Mucosa of gallbladder (tissue), 1 donor: Measurements from ENCODE around the gene LSM10. TPM values are rescaled to one million over a fixed set of nuclear protein-coding genes. Genes with fewer than 3 reads are reported as not detected.
A peak's percentile ranks its signal among the peaks of the same experiment; 100 is the strongest.

Source experiments
- DNase-seq: peaks from one replicate; pipeline ENCODE4 v3.0.0-alpha.2; 2020; ENCODE audit warnings: low spot score
- total RNA-seq: library from RNA; stranded (reverse); gene quantifications from one replicate; pipeline ENCODE4 v1.2.1, GENCODE V29; 2021
- donor health status: DM: no; HTN: no; CAD: no.

LSM10 gene
- total RNA-seq, 1 donor from 2014 or later: 41.3 TPM

- no peak for DNase-seq
Measured at GRCh38 chr1:36383240-36383639, 14.5 kb downstream of the LSM10 start.

- no peak for DNase-seq
Measured at GRCh38 chr1:36382669-36383068, 15.0 kb downstream of the LSM10 start.

- DNase-seq: no peak
Measured at GRCh38 chr1:36382231-36382630, 15.5 kb downstream of the LSM10 start.

DNA sequence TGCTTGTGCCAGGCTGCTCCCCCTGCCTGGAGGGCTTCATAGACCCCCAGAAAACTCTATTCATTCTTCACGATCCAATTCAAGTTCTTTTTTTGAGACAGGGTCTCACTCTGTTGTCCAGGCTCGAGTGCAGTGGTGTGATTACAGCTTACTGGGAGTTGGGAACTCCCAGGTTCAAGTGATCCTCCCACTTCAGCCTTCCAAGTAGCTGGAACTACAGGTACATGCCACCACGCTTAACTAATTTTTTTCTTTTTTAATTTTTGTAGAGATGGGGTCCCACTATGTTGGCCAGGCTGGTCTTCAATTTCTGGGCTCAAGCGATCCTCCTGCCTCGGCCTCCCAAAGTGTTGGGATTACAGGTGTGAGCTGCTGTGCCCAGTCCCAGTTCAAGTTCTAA lies 16.3 kb downstream of the LSM10 start:
- DNase-seq: no peak

DNA sequence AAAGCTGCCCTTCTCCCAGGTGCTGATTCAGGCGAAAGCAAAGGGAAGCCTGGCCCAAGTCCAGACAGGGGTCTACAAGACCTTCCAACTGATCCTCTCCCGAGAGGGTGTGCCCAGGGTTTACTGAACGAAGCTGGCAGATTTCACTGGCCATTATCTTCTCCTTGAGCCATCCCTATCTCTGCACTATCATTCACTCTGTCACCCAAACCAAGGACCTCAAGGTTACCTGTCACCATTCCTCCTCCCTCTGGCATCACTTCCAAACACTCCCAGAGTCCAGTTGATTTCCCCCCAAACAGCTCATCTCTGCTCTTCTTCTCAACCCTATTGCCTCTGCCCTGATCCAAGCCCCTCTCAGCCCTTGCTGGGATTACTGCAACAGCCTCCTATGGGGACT lies 16.9 kb downstream of the LSM10 start:
- no peak for DNase-seq

GRCh38 chr1:36380143-36380619 lies 17.5 kb downstream of the LSM10 start:
- no peak for DNase-seq

DNA sequence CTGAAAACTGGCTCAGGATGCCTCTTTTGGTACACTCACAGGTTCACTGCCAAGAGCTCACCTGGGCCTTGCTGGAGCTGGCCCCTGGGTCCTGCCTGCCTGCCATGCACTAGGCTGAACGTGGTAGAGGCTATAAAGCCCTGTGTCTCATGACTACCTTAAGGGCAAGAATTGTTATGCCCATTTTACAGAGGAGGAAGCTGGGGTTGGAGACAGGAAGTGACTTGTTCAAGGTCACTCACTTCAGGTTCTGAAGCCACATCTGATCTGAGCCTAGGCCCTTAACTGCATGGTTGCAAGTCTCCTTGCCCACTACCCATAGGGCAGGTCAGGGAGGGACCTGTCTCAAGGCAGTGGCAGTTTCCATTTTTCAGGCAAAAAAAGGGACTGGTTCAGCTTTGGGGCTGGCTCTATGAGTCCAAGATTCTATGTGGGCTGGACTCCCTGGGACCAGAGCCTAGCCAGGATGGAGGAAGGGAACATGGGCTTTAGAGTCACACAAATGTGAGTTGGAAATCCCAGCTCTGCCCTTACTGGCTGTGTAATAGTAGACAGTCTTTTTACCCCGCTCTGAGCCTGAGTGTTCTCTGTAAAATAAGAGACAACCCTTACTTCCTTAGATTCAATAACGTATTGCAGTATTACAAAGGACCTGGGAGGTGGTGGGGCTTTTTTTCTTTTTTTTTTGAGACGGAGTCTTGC lies 19.8 kb downstream of the LSM10 start:
- DNase-seq: no peak

DNA sequence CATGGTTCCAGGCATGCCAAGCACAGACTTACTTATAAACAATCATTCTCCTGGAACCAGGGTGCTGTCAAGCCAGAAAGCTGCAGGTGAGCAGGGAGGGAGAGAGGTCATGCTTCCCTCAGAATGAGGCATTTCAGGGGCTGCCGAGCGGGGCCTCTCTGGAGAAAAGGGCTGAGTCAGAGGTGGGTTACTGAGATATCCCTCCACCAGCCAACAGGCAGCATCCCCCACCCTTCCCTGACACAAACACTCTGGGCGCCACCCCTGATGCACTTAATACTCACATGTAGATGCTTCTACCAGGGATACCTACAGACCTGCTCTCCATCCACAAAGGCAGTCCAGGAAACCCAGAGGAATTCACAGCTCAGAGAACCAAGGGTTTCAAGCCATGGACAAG lies 25.1 kb downstream of the LSM10 start:
- DNase-seq: no peak

DNA sequence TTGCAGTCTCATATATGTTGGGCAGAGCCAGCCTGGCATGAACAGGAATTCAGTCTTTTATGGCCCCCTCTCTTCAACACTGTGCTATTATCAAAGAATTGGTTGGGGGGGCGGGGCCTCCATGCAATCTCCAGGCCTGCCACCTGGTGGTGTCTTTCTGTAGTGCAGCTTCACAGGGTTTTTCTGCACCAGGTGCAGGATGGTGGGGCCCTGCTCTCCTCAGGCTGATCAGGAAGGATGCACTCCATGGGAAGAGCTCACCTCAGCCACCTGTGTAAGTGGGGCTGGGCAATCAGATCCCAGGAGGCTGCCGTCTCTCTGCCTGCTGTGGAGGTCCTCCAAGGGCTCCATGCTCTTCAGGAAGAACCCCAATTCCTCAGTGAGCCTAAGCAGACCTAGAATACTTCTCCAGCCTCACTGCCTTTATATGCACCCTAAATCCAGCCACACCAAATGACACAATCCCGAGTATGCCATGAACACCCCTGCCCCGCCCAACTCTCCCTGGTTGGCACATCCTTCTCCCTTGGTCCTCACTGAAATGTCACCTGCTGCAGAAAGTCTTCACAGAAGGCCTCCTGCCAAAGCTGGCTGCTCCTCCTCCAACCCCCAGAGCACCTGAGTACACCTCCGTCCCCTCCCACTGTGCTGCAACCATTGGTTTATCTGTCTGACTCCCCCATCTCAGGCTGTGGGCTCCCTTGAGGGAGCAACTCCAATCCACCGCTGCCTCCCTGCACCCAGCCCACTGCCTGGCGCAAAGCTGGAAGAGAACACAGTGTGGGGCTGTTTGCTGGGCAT lies 28.4 kb downstream of the LSM10 start:
- DNase-seq: peak; percentile 81

DNA sequence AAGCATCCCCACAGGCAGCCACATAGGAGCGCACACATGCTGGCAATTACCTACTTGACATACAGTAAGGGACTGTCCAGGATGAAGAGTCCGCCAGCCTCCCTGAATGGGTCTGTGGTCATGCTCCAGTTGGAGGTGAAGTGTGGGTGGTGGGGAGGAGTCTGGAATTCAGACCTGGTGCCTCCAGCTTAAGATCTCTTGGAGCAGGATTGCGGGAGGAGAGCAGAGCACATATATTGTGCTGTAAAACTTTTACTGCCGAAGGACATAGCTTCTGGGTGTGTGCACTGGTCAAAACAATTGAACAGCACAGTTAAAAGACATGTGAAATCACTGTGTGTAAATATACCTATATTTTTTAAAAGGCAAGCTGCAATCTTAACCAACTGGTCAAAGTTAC lies 29.9 kb downstream of the LSM10 start:
- DNase-seq: no peak

GRCh38 chr1:36367066-36367465 lies 30.6 kb downstream of the LSM10 start:
- no peak for DNase-seq

- DNase-seq: peak; percentile 30
Measured at GRCh38 chr1:36366091-36366661, 31.5 kb downstream of the LSM10 start.

DNA sequence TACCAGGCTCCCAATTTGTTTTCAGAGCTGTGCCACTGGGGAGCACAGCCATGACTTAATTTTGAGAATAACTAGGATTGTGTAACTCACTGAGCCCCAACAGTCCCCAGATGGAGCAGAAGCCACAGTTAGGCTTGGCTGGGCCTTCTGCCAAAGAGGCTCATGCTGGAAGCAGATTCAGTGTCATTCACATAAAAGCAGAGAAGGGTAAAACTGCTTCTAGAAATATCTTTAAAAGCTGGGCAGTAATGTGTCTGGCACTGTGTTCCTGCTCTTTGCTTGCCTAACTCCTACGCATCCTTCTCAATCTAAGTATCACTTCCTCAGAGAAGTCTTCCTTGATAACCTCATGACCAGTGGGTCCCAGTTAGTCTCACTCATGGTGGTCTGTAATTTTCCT lies 32.3 kb downstream of the LSM10 start:
- peak; percentile 52 for DNase-seq

- peak; percentile 27 for DNase-seq
Measured at GRCh38 chr1:36359911-36360550, 37.7 kb downstream of the LSM10 start.

DNA sequence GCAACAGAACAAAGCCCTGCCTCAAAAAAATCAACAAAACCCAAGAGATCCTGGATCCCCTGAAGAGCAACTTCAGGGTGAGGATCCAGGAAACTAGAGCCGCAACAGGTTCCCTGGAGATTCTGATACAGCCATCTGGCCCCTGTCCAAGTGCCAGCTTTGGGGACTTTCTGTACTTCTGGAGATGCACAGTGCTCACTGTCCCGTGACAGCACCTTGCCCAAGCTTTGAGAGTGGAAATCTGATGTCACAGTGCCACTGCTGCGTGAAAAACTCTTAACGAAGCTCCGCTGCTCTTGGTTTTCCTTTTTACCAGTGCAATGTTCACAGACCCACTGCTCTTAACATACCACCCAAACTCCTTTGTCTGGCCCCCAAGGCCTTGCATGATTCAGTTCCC lies 38.3 kb downstream of the LSM10 start:
- DNase-seq: no peak

DNA sequence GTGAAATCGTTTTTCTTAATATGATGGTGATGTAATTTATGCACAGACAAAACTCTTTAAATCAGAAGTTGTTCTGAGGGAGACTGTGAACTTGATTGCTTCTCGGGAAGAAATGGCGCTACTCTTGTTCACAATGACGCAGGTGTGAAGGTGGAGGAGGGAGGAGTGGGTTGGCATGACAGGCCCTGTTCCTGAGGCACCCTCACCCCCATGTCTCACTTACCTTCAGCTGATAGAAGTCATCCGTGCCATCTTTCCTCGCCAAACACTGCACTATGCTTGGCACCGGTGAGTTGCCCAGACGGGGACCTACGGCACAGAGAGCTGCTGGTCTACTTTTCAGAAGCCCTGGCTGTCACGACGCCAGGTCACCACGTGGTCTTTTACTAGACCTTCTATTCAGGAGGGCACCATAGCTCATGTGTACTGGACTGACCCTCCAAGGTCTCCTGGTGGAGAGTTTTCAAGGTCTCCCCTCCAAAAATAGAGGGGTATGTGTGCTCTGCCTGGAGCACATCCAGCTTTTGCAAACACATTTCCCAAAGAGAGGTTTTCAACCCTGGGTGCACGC lies 39.1 kb downstream of the LSM10 start:
- DNase-seq: no peak

- no peak for DNase-seq
Measured at GRCh38 chr1:36355811-36356210, 41.9 kb downstream of the LSM10 start.

DNA sequence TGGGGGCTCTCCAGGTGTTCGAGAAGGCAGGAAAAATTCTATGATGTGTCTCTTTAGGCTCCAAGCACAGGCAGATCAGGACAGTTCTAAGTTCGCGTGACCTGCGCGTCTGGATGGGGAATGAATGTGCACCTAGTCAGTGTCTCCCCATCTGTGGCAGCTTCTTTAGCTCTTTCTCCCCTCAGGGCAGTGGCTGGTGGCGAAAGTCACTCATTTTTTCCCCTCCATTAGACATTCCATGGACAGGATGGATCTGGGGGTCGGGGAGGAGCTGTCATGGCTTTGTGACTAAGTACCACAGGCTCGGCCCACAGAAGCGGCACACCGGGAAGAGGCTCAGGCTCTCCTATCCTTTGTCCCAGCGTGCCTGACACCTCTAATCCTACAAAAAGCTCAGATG lies 43.2 kb downstream of the LSM10 start:
- no peak for DNase-seq

- no peak for DNase-seq
Measured at GRCh38 chr1:36352910-36353878, 44.5 kb downstream of the LSM10 start.

GRCh38 chr1:36352125-36352909 lies 45.4 kb downstream of the LSM10 start:
- peak; percentile 54 for DNase-seq
